GM19468 (cell line): Measurements from ENCODE around the gene PTGDR.

Experiments
- ATAC-seq: cut with Tn5 transposase; IDR thresholded peaks from one replicate; pipeline ENCODE4 v1.9.1; 2021; ENCODE audit warnings: mild to moderate bottlenecking, moderate library complexity, moderate number of reproducible peaks; ENCODE audit not compliant: unreplicated experiment; ENCODE audit errors: extremely low read depth

Gene PTGDR, protein sequence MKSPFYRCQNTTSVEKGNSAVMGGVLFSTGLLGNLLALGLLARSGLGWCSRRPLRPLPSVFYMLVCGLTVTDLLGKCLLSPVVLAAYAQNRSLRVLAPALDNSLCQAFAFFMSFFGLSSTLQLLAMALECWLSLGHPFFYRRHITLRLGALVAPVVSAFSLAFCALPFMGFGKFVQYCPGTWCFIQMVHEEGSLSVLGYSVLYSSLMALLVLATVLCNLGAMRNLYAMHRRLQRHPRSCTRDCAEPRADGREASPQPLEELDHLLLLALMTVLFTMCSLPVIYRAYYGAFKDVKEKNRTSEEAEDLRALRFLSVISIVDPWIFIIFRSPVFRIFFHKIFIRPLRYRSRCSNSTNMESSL

DNA sequence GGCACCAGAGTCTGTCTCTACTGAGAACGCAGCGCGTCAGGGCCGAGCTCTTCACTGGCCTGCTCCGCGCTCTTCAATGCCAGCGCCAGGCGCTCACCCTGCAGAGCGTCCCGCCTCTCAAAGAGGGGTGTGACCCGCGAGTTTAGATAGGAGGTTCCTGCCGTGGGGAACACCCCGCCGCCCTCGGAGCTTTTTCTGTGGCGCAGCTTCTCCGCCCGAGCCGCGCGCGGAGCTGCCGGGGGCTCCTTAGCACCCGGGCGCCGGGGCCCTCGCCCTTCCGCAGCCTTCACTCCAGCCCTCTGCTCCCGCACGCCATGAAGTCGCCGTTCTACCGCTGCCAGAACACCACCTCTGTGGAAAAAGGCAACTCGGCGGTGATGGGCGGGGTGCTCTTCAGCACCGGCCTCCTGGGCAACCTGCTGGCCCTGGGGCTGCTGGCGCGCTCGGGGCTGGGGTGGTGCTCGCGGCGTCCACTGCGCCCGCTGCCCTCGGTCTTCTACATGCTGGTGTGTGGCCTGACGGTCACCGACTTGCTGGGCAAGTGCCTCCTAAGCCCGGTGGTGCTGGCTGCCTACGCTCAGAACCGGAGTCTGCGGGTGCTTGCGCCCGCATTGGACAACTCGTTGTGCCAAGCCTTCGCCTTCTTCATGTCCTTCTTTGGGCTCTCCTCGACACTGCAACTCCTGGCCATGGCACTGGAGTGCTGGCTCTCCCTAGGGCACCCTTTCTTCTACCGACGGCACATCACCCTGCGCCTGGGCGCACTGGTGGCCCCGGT lies at the start of gene PTGDR:
Gene PTGDR, plus strand, starts transcription at position 198 of the 778 bp plus-strand sequence. Its CDS starts 117 bp downstream, at position 315.
- no peak for ATAC-seq

DNA sequence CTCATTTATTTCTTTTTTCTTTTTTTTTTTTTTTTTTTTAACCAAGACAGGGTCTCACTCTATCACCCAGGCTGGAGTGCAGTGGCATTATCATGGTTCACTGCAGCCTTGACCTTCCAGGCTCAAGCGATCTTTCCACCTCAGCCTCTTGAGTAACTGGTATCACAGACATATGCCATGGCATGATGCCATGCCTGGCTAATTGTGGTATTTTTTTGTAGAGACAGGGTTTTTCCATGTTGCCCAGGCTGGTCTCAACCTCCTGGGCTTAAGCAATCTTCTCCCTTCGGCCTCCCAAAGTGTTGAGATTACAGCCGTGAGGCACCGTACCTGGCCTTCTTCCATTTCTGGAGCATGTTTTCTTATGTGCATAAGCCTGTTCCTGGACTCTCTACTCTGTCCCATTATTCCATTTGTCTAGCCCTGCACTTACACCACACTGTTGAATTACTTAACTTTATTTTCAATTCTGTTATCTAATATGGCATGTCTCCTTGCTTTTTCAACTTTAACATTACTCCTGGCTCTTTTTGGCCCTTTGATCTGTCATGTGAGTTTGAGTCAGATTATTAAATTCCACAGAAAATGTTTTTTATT lies 47.9 kb upstream of the PTGDR start:
- no peak for ATAC-seq

DNA sequence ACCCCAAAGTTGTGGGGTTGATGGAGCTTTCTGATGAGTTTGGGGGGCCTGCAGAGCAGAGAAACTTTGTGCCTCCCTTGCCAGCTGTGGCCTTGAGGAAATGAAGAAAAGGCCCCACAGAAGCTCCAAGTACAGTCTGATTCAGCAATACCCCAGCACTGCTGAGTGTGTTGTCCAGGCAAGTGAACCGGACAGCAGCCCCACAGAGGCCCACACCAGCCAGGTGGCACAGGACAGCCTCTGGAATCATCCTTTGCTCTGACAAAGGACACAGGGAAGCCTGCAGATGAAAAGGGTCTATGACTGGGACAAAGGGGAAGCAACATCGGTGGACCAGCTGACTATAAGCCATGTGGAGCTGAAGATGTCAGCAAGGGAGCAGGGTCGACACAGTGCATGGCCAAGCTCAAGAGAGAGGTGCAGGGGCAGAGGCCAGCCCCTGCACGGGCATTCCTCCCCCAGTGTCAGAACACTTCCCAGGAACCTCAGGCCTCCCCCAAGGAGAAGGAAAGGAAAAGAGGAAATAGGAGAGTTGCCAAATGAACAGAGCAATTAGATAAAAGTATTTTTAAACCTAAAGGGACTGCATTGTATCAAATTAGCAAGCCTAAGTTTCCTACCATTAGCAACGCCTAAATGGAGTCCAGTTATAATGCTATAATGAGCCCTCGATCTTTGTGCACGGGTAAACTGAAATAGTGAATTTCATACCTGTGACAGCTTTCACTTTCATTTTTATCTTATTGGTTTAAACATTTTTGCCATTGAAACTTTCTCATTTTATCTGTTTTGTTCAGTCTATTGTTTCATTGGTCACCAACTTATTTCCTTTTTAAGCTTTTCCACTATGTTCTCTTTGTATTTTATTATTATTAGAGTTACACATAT lies 46.3 kb upstream of the PTGDR start:
- no peak for ATAC-seq

DNA sequence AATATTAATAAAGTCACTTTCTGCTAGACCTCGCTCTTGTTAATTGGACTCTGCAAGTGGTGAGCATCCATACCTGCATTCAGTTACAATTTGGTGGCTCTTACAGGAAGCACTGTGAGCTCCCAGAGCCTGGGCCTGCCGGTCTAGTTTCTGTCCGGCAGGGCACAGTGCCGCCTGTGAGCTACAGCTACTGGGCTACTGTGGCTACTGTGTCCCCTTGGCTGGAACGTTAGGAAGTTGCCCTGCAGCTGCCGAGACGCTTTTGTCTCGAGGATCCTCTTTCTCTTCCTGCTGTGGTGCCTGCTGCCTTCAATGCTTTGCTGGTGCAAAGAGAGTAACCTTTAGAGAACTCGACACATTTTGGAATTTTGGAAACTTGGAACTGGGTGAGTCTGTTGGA lies 44.6 kb upstream of the PTGDR start:
- ATAC-seq, result no peak

DNA sequence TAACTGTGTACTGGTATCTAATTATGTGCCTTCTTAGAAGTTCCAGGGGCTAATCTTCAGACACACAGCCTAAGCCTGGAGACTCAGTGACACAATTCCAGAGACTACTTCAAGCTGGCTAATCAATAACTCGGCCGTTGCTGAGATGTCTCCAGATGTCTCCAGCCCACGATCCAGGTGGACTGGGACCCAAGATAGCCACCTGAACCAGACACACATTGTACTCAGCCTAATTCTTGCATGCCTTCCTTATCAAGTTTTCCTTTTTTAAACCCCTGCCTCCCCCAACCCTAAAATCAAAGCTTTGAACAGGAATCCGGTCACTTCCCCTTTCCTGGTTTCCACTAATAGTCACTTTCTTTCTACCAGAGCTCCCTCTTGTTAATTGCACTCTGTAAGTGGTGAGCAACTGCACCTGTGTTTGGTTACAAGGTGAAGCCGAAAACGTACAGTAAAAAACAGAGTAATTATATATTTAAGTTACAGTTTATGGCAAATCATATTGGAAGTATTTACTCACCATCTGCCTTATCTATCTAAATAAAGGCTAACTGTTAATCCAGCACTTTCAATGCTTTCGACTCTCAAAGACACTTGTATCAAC lies 39.8 kb upstream of the PTGDR start:
- no peak for ATAC-seq

DNA sequence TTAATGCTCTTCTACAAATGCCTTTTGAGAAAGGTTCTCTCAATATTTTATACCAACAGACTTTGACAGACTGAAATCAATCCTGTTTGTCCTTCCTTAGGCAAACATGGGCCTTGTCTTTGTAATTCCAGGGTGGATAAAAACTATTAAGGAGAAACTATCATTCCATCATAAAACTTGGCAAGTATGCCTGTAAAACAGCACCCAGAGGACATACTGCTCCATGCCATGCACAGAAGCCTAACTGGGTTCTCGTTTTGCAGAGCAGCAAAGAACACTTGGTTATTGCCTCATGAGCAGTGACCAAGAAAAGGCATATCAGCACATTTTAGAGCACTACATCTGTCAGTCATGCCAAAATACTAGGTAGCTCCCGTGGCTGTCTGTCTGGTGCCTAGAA lies 33.8 kb upstream of the PTGDR start:
- ATAC-seq, result no peak

DNA sequence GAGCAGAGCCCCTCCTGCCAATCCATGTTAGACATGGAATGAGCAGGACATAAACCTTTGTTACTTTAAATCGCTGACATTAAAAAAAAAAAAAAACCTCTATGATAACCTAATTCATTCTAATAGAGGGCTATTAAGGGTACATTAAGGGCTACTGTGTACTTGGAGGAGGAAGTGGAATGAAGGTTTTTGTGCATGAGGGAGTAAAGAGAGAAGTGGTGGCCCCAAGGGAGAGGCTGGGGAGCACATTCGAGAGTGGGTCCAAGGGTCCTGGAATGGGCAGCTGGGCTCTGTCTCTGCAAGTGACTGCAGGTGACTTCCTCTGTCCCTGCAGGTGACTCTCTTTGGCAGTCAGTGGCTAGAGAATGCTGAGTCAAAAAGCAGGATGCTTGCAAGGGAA lies 32.1 kb upstream of the PTGDR start:
- ATAC-seq, result no peak

DNA sequence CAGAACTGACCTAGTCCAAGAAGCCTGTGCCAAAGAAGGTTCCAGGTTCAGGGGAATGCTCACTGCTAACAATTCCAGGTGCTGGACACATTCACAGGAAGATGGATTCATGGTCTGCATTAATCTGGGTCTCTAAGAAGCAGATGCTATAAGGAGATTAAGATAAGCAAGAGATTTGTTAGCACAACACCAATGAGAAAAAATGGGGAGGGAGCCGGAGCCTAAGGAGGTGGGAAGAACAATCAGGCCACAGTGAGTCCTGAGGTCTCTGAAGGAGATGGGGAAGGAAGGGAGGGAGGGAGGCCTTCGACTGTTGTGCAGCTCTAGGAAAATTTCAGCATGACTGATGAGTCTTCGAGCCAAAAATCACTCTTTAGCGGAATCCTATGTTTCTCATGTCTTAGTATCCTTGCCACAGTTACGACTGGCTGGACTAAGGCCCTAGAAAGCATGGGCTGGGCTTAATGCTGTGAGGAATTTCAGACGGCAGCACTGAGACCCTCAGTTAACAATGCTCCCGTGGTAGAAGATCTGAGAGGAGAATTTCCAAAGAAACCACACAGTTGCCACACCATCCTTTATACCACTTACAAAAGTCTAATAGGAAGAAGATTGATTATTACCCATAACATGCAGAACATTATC lies 31.5 kb upstream of the PTGDR start:
- ATAC-seq, result no peak

DNA sequence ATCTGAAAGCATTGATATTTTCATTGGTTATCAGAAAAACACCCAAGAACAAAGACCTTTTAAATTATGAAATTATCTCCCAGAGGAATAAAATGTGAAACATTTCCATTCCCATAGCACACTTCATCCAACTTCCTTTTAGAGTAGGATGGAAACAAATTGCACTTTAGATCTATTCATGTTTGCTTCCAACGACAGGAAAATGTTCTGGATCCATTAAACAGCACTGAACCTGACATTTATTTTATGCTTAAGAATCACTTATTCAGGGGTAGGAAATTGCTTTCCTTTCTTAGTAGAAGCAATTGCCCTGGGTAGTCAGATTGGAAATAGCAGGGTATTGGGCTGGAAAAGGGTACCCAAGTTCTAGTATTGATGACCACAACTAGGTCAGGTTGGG lies 28.8 kb upstream of the PTGDR start:
- no peak for ATAC-seq

DNA sequence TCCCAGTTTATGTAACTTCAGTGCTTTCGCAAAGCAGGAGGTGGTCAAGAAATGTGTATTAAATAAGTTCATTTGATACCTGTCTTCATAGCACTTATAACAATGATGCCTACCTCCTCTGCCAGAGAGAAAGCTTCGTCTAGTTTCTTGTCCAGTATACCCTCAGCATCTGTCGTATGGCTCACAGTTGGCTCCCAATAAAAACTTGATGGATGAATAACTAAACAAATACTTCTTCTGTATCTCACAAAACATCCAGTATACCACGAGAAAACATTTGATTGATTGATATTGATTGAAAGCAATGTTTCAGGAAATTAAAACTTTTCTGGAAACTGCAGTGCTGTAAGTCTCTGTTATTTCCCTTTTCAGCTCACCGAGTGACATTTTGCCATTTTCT lies 26.9 kb upstream of the PTGDR start:
- ATAC-seq, result no peak

DNA sequence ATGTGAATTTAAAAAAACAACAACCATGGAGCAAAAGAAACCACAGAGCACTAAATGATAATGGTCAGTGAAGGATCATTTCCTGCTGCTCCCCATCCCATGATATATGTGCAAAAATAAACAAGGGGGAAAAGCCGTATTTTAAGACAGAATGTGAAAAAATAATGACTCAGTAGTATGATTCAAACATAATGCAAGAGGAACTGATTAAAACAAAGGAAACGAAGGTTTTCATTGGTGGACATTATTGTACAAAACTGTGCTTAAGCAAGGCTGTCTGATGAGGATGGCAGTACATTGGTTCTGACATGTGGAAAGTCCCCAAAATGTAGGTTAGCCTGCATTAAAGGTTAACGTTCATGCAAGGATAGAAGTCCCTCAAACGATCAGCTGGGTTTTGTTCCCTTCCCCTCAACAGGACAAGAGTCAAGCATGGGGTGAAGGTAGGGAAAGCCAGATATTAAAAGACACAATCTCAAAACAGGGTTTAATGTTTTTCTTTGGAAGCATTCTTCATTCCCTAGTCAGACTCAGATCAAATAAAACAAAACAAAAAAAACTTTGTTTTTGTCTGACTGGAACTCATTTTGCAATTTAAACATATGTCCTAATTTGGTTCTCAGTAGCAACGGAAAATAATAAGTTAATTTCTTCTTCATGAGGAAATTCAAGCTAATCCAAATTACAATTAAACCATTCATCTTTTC lies 26.3 kb upstream of the PTGDR start:
- no peak for ATAC-seq

DNA sequence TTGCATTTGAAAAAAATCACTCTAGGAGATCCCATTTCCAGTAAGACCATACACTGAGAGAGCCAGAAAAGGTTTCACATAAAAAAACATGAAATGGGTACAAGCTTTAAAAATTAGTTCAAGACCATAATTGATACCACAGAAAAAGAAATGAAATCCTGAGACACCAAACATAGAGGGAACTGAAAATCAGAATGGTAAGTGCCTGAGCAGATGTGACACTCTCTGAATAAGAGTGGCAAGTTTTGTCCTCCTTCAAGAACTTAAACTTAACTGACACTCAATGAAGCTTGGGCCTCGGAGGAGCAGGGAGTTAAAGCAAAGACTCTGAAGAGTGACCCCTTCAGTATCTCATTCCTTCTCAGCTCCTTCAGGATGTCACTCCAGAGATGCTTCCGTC lies 23.2 kb upstream of the PTGDR start:
- peak; percentile 45 for ATAC-seq

DNA sequence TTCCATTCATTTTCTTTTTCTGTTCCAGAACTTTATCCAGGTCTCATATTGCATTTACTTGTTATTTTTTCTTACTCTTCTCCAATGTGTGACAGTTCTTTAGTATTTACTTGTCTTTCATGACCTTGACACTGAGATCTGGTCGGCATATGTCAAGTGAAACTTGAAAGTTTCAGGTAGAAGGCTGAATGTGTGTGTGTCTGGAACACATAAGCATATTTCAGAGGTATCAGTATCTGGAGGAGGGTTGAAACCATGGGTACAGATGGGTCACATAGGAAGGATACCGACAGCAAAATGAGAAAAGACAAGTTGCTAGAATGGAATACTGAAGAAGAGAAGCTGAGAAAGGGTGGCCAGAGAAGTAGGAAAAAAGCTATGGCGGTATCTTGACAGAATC lies 22.5 kb upstream of the PTGDR start:
- peak; percentile 55 for ATAC-seq

DNA sequence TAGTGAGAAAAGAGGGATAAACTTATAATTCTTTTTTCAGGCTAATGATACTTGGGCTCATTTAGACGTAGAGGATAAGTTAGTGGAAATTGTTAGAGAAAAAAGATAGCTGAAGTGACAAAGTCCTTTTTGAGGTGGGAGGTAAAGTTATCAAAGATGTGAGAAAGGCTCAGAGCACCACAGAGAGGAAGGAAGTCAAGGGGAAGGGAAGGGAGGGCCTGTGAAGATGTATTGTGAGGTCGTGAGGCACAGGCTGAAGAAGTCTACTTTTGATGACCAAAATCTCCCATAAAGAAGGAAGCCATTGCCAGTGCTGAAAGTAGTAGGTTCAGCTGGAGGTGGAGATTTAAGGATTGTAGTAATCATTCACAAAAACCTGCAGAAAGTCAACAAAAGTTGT lies 19.4 kb upstream of the PTGDR start:
- no peak for ATAC-seq

DNA sequence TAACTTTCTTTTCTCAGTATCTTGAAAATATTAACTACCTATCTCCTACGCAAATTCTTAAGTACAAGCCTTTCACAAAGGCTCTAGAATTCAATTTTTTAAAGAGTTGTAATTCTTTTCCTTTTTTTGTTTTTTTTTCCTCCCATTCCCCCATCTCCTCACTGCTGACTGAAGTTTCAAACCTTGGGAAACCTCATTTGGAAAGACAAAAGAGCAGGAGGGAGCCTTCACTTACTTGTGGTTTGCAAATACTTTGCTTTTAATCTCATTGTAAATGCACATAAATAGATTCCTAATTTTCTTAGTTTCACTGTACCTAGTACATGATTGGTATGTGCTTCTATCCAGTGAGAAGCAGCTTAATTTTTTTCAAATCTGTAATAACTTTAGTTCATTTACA lies 15.8 kb upstream of the PTGDR start:
- ATAC-seq, result no peak

DNA sequence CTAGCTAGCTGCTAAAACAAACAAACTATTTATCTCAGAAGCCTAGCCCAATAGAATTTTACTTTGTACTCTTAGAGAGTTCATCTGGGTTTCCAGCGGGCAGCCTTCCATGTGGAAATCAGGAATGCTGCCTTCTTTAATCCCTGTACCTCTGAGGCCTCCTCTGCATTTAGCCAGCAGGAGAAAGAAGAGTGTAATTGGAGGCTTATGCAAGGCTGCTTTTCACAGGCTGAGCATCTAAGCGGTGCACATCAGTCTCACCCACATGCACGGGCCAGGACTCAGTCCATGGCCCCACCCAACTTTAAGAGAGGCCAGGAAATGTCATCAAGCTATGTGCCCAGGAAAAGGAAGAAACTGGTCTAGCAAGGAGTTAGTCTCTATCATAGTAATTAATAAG lies 14.0 kb upstream of the PTGDR start:
- no peak for ATAC-seq

DNA sequence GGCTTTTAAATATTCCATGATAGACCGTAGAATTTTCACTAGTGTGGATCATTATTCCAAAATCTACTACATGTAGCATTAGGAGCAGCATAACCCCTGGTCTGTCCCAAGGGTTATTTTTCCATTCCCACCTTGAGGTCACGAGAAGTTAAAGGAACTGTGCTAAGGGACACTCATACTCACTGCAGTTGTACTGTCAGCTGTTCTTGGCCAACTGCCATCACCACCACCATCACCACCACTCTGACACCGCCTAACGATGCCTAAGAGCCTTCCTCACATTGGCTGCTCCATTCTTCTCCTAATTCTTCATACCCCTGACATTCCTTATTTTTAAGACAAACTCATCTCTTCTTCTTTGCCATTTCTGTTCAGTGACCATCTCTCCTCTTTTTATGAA lies 13.4 kb upstream of the PTGDR start:
- no peak for ATAC-seq

DNA sequence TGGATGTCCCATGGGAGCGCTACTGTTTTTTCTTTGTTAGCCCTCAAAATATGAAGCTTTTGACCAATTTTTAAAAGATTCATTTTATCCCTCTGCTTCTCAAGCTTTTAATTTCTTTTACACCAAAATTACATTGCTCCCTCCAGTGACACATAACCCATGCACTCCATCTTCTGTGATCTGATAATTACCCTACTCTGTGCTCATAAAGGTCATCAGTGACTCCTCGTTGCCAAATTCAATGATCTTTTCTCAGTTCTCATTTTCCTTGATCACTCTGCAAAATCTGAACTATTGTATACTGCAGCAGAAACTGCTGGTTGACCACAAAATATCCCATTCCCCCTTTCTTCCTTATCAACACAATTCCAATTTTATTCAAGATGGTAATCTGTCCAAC lies 8.7 kb upstream of the PTGDR start:
- ATAC-seq, result no peak

DNA sequence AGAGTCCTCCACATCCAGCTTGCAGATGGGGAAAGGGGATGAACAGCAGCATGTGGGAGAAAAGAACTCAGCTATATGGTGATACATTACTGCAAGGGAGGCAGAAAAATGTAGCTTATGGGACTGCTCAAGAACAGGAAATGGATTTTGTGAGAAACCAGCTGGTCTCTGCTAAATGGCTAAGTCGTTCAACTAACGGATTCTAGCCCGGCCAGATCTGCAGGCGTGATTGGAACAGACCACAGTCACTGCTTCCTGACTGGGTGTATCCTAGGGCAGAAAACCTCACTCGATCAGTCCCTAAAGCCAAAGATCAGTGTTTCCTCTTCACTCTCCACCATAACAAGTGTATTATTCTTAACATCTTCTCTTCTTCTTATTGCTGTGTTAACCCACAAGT lies 8.1 kb upstream of the PTGDR start:
- ATAC-seq, result no peak
